TTC549 (cell line): ENCODE measurements around the gene FABP3.

Experiments used
- FAIRE-seq: peaks from 2 replicates; lab custom pipeline; 2012; peaks lifted over from hg19 to GRCh38; lab: Jason Lieb, UNC

FABP3 gene

DNA sequence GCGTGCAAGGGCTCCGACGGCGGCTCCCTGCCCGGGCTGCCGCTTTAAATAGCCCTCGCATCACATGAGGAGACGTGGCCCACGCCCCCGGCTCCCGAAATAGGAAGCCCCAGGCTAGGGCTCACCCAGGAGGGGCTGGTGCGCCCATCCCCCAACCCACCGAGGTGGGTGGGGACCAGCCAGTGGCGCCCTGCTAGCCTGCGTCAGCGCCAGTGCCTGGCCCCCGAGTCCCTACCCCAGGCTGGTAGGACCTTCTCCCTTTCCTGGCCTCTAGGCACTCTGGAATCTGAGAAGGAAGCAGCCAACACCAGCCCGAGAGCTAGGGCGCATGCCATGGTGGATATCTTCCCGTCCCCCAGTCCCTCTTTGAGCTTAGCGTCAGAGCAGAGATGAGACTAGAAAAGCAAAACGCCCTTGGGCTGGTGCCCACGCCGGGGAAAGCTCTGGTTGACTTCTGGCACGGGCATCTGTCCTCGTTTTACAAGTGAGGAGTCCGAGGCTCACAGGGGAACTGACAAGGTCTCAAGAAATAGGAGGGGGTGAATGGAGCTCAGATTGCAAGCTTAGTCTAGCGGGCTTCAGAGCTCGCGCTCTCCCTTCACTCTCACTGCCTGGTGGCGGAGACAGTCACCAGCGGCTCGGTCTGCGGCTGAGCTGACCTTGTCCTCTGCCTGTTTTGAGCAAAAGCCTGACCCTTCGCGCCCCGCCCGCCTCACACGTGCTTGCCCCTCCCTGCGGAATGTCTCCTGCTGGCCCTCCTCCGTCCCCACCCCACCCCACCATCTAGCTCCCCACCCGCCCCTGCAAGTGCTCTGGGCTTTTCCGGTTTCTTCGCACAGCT lies at the start of gene FABP3:
FABP3 (minus strand) TSS at position 21 of the 841 bp plus-strand sequence. CDS start 62 bp downstream, outside the sequence.
- FAIRE-seq = no peak

GRCh38 chr1:31421371-31422040 lies 48.6 kb upstream of the FABP3 start:
- no peak for FAIRE-seq

GRCh38 chr1:31420716-31421115 lies 47.8 kb upstream of the FABP3 start:
- FAIRE-seq = no peak

GRCh38 chr1:31418626-31419323 lies 45.9 kb upstream of the FABP3 start:
- FAIRE-seq = no peak

- no peak for FAIRE-seq
Measured at GRCh38 chr1:31417148-31417547, 44.3 kb upstream of the FABP3 start.

DNA sequence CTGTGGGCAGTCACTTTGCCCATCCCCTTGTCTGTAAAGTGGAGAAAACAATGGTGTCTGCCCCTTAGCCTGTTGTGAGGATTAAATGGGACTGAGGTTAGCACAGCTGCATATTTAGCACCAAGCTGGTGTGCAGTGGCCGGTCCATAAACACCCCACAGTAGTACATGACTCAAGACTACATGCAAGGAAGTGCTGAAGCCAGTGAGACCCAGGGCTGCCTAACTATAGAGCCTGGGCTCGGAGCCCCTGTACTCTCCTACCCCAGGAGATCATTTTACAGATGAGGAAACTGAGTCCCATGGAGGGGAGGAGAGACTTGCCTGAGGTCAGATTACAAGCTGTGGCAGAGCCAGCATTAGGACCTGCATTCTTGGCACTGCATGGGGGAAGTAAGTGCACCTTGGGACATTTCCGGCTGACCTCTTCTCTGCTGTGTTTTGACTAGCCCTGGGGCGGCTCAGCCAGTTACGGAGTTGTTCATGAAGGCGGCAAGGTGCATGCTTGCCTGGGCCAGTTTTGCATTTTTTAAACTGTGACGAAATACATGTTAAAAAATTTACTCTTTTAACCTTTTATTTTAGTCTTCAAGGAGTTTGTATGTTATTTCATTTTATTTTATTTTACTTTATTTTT lies 43.3 kb upstream of the FABP3 start:
- FAIRE-seq = no peak

DNA sequence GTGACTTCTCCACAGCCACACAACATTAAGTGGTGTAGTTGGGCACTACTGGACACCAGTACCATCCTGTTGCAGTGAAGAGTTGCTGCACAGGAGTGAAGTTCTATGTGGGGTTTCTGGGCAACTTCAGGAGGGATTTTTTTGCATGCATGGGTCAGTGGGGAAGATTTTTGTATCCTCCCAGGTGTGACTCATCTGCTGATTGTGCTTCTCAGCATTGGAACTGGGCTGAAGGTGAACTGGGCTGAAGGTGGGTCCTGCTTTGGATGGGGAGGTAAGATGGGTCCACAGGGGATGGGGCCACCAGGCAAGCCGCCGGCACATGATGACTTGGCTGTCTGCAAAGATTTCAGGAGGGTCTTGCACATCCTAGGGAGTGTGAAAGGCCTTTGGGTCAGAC lies 42.8 kb upstream of the FABP3 start:
- no peak for FAIRE-seq

GRCh38 chr1:31414980-31415370 lies 42.1 kb upstream of the FABP3 start:
- no peak for FAIRE-seq

GRCh38 chr1:31413405-31414001 lies 40.6 kb upstream of the FABP3 start:
- no peak for FAIRE-seq

DNA sequence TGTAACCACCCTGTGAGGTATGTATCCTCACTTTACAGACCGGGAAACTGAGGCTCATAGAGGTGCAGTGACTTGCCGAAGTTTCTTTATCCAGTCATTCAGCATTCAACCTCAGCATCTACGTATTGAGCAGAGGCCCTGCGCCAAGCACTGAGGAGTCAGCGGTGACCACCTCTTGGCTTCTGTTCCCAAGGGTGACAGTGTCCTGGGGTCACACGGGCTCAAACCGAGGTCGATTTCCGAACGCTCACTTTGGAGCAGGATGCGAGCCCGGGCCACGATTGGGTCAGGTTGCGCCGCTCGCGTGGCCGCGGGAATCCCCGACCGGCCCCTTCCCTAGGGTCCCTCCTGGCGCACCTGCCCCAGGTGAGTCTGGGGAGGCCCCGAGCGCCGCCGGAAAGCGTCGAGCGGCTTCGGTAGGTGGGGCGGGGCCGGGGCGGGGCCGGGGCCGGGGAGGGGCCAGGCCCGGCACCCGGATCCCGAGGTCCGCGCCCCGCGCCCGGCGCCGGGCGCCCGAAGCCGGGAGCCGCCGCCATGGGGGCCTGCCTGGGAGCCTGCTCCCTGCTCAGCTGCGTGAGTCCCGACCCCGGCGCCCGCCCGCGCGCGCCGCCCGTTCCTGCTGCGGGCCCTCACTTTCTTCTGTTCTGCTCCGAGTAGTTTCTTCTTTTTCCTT lies 40.0 kb upstream of the FABP3 start, which contains the start of gene SERINC2:
SERINC2 (plus strand) TSS at position 482 of the 673 bp plus-strand sequence; CDS start at position 535, 53 bp downstream.
- FAIRE-seq = no peak

DNA sequence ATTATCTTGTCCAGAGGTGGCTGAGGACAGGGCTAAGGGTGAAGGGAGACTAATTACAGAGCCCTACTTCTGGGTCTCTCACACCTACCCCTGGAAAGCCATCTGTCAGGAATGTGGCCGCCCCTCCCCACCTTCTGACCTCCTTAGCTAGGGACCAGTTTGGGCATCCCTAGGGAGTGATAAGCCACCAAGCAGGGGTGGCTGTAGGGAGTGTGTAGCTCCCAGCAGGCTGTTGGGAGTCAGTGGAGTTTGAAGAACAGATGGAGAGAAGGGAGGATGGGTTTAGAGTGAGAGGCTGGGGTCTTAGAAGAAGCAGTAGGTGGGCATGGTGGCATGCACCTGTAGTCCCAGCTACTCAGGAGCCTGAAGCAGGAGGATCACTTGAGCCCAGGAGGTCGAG lies 39.3 kb upstream of the FABP3 start:
- no peak for FAIRE-seq

DNA sequence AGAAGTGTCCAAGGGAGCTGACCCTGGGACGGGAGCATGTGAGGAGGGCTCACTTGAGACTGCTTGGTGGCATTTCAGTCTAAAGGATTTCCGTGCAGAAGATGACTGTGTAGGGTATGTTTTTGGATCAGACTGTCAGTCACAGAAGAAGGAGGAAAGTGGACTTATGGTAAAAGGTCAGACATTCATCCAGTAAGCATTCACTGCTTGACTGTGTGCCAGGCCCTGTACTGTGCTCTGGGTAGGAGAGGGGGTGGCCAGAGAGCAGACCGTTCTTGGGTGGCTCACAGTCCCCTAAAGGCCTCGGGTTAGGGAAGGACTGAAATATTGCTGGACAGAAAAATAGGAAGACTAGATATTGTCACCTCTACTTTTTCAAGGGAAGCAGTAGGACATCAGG lies 38.0 kb upstream of the FABP3 start:
- no peak for FAIRE-seq

- FAIRE-seq = no peak
Measured at GRCh38 chr1:31409946-31410858, 37.3 kb upstream of the FABP3 start.

GRCh38 chr1:31408788-31409318 lies 36.0 kb upstream of the FABP3 start:
- no peak for FAIRE-seq

GRCh38 chr1:31407029-31407626 lies 34.3 kb upstream of the FABP3 start:
- FAIRE-seq = no peak

DNA sequence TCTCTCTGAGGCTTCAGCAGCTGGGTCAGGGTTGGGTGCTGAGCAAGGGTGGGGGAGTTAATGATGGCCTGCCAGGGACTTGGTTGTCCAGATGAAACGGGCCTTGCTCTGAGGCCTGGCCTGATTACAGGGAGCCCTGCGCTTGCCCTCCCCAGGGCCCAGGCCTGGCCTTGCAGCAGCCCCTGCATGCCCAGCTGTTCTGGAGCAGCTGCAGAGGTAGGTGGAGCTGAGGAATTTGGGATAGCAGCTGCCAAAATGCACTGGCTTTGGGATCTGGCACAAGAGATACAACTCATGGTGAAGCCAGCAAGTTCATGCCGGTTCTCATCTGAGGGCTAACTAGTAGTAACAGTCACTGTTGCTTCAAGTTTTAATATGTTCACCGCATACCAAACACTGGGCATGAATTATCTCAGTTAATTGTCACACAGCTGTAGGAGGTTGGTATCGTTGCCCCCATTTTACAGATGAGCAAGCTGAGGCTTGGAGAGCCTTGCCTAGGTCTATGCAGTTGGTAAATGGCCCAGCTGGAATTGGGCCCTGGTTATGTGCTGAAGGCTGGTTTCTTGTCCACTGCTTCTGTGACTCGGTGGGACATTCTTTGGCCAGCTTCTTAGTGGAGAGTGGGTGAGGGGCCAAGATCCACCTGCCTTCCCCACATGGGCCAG lies 32.8 kb upstream of the FABP3 start:
- FAIRE-seq = no peak

DNA sequence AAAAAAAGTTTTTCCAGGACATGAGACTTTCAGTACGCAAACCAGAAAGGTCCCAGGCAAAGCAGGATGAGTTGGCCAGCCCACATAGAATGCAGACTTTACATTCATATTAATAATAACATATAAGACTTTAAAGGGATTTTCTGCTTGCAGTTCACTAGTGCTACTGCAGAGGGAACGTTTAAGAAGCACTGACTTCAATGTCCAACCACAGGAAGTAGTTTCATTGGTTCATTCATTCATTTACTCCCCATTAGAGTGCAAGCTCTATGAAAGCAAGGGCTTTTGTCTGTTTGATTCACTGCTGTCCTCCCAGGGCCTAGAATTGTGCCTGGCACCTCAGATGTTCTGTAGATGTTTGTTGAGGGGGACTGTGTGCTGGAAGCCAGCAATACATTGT lies 28.4 kb upstream of the FABP3 start:
- FAIRE-seq = no peak

DNA sequence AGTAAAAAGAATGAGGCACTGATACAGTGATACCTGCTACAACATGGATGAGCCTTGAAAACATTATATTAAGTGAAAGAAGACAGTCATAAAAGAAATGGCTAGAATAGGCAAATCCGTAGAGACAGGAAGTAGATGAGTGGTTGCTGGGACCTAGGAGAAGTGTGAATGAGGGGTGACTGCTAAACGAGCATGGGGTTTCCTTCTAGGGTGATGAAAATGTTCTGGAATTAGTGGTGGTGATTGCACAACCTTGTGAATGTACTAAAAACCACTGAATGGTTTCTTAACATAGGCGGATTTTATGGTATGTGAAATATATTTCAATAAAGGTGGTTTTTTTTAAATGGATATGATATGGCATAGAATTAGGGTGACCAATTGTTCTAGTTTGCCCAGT lies 27.5 kb upstream of the FABP3 start:
- no peak for FAIRE-seq

GRCh38 chr1:31399976-31400375 lies 27.1 kb upstream of the FABP3 start:
- FAIRE-seq = no peak
